Measurements from ENCODE around the gene BAHCC1.

GRCh38 chr17:81464586-81464985, 69.3 kb downstream of the BAHCC1 start:
- no peak for TF ChIP-seq POLR2AphosphoS5 (IDR thresholded peaks at IDR 0.05; ENCODE audit: low read depth, low read length)
- no peak for TF ChIP-seq POLR2A (IDR thresholded peaks at IDR 0.05; ENCODE audit: low read depth, low read length)
- no peak for TF ChIP-seq TAF1 (IDR thresholded peaks at IDR 0.05; ENCODE audit: borderline replicate concordance, low read depth, low read length)

Data from GM12892 (cell line).